GM19193 (cell line): Measurements from ENCODE around the gene MFSD6L.

Experiments
- POLR2A ChIP-seq: IDR thresholded peaks from 4 replicates; pipeline ENCODE4 v1.6.1; 2011; ENCODE audit not compliant: insufficient read depth, insufficient read length; ENCODE audit errors: extremely low read depth

Gene MFSD6L

DNA sequence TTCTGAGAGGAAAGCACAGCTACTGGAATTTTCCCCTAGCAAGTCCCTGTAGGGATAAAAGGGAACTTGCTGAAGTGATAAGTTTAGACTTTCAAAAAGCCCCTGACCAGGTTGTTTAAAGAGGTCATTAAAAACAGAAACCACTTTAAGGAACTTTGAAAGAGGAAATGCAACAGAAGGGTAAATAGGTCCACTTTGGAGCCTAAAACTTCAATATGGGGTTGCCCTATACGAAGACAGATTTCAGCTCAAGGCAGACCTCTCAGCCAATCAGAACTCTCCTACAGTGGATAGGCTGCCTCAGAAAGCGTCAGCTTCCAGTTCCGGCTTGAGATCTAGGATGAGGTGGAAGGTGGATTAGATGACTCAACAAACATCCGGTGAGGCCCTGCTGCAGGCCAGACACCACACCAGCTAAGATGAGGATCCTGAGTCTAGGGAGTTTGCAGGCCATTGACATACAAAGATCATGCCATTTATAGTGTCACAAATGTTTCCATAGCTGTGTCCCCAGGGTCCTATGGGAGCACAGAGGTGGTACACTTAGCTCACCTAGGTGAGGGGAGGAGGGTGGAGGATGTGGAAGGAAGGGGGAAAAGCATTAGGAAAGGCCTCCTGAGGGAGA lies 7.9 kb upstream of the MFSD6L start:
- peak; percentile 56 for TF ChIP-seq POLR2A

GRCh38 chr17:8806253-8806925 lies 7.2 kb upstream of the MFSD6L start:
- no peak for TF ChIP-seq POLR2A

DNA sequence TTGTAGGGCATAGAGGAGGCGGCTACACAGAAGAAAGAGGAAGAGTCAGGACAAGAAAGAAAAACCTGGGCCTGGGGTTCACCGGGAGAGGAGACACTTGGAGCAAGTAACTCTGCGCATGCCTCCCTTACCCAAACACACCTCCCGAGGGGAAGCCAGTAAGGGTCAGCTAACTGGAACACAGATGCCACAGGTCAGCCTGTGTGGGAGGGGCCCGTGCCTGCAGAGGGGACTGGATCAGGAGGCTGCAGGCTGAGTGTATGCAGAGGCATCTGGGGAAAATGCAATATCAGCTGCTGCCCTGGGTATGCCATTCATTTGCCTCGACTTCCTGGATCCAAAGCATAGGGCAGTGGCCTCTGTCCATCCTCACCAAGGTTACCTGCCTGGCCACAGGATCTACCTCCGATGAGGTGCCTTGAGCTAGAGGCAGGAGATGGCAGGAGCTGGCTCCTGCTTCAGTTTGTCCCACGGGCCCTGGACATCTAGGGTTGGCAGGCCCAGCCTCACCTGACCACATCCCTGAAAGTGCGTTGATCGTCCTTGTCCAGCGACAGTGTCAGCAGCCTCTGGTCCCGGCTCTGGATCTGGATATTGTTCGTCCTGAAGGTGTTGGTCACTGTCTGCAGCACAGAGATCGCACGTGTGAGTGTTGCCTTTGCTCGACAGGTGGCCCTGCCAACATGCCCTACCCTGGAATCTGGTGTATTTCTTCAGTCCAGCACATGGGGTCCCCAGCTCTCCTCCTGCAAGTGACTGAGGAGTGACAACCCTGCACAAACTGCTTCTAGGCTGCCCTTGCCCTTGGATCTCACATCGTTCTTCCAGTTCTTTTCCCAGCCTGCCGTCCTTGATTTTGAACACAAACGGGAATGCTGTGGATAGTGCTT lies 4.6 kb upstream of the MFSD6L start:
- TF ChIP-seq POLR2A: no peak

DNA sequence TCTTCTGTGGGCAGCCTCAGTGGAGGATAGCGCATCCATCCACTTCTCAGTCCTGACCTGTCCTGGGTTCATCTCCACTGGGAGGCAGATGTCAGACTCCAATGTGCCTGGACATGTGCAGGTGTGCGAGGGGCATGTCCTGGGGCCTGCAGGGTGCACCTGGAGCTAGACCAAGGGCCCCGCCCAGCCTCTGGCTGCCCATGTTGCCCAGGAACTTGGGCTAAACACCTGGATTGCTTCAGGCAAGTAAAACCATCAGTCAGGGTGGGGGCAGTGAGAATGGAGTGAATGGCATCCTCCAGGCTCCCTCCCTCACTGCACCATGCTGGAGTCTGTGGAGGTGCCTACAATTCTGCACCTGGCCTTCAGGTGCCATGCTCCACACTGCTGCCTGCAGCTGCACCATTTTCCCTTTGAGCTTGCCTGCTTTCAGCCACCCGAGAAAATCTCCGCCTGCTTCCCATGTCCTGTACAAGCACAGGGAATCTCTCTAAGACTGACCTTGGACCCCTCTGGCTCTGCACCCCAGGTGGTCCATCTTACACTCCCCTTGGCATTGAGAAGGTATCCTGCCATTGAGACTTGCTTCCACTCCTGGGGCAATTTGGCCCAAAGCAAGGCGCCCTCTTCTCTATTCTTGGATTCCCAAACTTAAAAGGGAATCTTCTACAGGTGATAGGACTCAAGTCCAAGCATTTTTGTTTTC lies 2.1 kb upstream of the MFSD6L start:
- no peak for TF ChIP-seq POLR2A

DNA sequence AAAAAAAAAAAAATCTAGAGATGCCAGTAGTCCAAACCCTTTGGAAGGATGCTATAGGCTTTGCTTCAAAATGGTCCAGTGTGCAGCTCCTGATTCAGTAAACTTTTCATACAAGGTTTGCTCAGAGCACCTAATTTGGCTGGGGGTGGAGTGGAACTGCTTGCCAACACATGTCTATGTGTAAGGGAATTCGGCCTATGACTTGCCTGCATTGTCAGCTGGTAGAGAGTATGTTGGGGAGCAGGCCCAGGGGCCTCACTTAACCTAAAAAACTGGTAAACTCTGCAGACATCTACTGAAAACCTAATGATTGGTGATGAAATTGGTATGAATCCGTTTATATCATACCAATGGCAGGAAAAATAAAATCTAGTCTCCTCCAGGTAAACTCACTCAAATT lies 1.5 kb upstream of the MFSD6L start:
- no peak for TF ChIP-seq POLR2A

DNA sequence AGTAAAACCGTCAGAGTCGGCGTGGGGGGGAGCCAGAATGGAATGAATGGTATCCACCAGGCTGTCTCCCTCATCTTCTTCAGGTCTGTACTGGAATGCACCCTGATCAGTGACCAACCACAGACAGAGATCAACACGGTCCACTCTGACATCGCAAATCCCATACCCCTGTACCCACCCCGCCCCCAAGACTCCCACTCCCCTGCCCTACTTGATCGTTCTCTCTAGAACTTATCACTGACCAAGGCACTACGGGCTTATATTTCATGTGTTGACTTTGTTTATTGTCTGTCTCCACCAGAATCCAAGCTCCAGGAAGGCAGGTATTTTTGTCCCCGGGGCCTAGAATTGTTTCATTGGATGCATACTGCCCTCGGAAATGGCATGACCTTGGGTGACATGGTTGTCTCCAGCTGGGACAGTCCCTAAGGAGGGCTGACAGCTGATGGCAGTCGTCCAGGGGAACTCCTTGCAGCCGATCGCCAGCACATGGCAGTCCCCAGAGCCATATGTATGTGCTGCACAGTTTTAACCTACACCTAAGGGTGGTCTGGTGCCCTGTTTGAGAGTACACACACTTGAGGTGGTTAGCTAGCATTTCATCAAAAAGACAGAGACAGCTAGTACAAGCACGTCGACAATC lies 526 bp upstream of the MFSD6L start:
- no peak for TF ChIP-seq POLR2A

- TF ChIP-seq POLR2A: no peak
These were observed 854 bp downstream of the MFSD6L start for GRCh38 chr17:8798176-8798845.

DNA sequence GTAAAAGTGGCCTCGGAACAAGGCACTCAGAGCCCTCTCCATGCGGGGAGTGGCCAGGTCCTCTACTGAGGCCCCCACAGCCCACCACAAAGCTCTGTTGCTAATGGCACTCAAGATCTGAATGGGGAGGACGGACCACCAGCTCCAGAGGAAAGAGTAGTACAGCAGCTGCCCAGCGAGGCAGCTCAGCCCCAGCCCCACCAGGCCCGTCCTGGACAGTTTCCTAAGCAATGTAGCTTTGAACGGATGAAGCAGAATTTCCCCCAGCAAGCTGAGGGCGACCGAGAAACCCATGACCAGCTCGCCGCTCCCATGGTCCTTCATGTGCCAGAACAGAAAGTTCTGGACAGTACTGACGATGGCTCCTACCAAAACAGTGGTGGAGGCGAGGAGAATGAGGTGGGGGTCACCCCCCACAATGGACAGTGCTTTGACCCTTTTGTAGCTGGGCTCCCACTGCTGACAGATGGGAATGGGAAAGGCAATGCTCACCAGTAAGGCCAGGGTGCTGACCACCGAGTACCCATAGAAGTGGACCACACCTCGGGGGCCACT lies 1.5 kb downstream of the MFSD6L start:
- no peak for TF ChIP-seq POLR2A

- TF ChIP-seq POLR2A: no peak
These were observed 4.5 kb downstream of the MFSD6L start for GRCh38 chr17:8794636-8795035.

GRCh38 chr17:8793649-8794048 lies 5.5 kb downstream of the MFSD6L start:
- no peak for TF ChIP-seq POLR2A

DNA sequence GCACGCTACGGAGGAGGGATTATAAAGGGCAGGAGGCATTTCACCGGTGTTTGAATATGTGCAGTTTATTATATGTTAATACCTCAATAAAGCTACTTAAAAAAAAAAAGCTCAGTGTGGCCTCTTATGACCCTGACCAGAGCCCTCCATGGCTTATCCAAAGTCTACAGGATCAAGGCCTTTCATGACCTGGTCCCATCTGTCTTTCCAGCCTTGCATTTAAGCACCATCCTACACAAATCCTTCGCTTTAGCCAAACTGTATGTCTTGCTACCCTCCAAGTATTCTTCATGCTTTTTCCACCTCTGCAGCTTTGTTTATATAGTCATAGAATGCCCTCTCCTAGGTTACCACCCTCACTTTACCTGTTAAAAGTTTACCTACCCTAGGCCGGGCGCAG lies 6.5 kb downstream of the MFSD6L start:
- TF ChIP-seq POLR2A: no peak

DNA sequence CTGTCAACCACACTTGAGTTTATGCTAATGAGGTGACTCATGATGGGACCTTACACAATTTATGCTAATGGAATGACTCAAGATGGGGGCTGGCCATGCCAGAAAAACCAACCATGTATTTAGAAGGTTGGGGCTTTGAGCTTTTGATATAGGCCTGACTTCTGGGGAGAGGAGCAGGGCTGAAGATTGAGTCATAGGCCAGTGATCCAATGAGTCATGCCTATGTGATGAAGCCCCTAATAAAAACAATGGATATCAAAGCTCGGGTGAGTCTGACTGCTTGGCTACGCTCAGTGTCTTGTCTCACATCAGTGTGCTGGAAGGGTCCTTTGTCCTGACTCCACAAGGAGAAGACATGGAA lies 7.3 kb downstream of the MFSD6L start:
- TF ChIP-seq POLR2A: no peak

DNA sequence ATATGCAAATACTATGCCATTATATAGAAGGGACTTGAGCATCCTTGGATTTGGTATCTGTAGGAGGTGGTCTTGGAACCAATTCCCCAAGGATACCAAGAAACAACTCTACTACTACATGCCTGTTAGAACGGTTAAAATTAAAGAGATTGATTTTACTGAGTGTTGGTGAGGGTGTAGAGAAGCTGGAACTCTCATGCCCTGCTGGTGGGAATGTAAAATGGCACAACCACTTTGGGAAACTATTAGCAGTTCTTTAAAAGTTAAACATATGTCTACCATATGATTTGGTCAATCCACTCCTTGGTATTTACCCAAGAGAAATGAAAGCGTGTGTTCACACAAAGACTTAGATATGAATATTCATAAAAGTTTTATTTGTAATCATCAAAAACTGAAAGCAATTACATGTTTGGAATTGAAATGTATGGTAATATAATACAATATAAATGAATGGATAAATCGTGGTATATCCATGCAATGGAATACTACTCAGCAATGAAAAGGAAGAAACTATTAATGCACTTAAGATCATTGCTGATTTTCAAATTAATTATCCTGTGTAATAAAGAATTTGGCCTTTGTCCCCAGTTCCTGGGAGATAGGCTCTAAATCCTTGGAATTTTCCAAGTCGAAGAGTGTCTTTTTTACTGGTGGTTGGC lies 7.8 kb downstream of the MFSD6L start:
- no peak for TF ChIP-seq POLR2A

- TF ChIP-seq POLR2A: no peak
These were observed 9.4 kb downstream of the MFSD6L start for GRCh38 chr17:8789743-8790142.

- no peak for TF ChIP-seq POLR2A
These were observed 10.2 kb downstream of the MFSD6L start for GRCh38 chr17:8788998-8789397.
